Cardiac fibroblast (primary cell): ENCODE measurements around the gene EHMT2.
"Not testable (repeated sequence)": the region's sequence is repeated elsewhere in the genome, so short reads cannot be mapped to it uniquely, and the experiment has no call there.

Experiments used
- DNase-seq, 2 donors: peaks; one replicate each; pipeline versions ENCODE4 v3.0.0 to v3.0.0-alpha.2; 2010; ENCODE audit warnings: low read depth in 2 of 2
- H3K4me3 ChIP-seq, 2 donors: replicated peaks in 1 of 2; 1 replicate in 1 of 2; 2 replicates in 1 of 2; pipeline ENCODE4 v1.5.1; 2011; ENCODE audit warnings: low read depth in 2 of 2, low read length in 2 of 2, mild to moderate bottlenecking in 2 of 2, moderate library complexity in 1 of 2
- CTCF ChIP-seq: IDR thresholded peaks from one replicate; pipeline ENCODE4 v1.5.1; 2011; ENCODE audit warnings: low read depth, mild to moderate bottlenecking, low read length, inconsistent platforms

Gene EHMT2

GRCh38 chr6:31915756-31916155 lies 18.3 kb upstream of the EHMT2 start:
- H3K4me3 ChIP-seq, result no peak overlapping the region
- no peak for TF ChIP-seq CTCF
- DNase-seq, result no peak

DNA sequence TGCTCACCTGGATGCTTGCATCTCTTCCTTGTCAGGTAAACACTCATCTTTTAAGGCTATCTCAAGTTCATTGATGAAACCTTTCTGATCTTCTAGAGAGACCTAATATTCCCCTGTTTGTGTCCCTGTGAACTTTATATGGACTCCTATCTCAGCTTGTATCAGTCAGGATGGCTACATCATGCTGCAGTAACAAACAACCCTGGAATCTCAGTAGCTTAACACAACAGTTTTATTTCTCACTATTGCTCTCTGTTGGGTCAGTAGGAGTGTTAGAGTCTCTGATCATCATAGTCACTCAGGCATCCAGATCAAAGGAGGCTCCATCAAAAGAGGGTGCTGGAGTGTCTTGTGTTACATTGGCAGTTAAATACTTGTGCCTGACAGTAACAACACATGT lies 17.9 kb upstream of the EHMT2 start:
- DNase-seq, result no peak
- TF ChIP-seq CTCF, result no peak
- no peak overlapping the region for H3K4me3 ChIP-seq

DNA sequence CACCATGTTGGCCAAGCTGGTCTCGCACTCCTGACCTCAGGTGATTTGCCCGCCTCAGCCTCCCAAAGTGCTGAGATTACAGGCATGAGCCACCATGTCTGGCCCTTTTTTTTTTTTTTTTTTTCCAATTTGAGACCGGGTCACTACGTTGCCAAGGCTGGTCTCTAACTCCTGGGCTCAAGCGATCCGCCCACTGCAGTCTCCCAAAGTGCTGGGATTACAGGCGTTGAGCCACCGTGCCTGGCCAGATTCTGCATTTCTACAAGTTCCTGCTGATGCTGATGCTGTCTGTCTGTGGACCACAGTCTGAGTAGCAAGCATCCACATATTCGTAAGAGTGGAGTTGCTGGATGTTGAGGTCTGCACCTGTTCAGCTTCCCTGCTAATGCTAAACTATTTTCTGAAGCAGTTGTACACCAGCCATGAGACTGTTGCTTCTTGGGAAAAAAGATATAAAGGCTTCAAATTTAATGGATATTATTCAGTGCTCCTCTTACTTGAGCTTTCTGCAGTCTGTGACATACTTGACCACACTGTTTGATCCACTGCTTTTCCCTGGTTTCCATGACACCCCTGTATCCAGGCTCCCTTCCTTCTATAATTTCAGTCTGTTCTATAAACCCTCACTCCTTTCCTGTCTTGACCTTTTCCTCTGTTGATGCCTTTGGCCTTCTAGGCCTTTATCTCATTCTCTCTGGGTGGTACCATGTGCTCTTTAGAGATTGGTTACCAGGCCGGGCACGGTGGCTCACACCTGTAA lies 14.5 kb upstream of the EHMT2 start:
- no peak for DNase-seq
- H3K4me3 ChIP-seq, result no peak overlapping the region
- no peak for TF ChIP-seq CTCF

DNA sequence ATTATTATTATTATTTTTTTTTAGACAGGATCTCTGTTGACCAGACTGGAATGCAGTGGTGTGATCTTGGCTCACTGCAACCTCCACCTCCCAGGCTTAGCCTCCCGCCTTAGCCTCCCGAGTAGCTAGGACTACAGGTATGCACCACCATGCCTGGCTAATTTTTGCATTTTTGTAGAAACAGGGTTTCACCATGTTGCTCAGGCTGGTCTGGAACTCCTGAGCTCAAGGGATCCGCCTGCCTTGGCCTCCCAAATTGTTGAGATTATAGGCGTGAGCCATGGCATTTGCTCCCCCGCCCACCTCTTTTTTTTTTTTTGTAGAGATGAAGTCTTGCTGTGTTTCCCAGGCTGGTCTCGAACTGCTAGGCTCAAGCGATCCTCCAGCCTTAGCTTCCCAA lies 11.8 kb upstream of the EHMT2 start:
- not testable (repeated sequence) for H3K4me3 ChIP-seq, DNase-seq

- no peak overlapping the region for H3K4me3 ChIP-seq
- peak; percentile 46 to 68 for DNase-seq
- TF ChIP-seq CTCF, result no peak
These were observed 11.3 kb upstream of the EHMT2 start for GRCh38 chr6:31908791-31909190.

- H3K4me3 ChIP-seq, DNase-seq: not testable (repeated sequence)
These were observed 10.8 kb upstream of the EHMT2 start for GRCh38 chr6:31908255-31908654.

- H3K4me3 ChIP-seq, result no peak overlapping the region
- peak; percentile 85 to 96 for DNase-seq
- no peak for TF ChIP-seq CTCF
These were observed 9.8 kb upstream of the EHMT2 start for GRCh38 chr6:31907158-31907813.

DNA sequence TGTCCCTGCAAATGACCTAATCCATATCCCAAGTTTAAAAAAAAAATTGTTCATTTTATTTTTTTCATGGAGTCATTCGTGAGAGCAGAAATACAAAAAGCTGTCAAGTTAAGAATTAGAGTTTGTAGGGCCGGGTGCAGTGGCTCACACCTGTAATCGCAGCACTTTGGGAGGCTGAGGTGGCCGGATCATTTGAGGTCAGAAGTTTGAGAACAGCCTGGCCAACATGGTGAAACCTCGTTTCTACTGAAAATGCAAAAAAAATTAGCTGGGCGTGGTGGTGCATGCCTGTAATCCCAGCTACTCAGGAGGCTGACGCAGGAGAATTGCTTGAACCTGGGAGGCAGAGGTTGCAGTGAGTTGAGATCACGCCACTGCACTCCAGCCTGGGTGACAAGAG lies 9.2 kb upstream of the EHMT2 start:
- not testable (repeated sequence) for DNase-seq, H3K4me3 ChIP-seq
